ENCODE results near the gene PGLYRP3. TPM values are rescaled to one million over a fixed set of nuclear protein-coding genes. Genes with fewer than 3 reads are reported as not detected.
"Not testable (repeated sequence)": the region's sequence is repeated elsewhere in the genome, so short reads cannot be mapped to it uniquely, and the experiment has no call there.

Gene PGLYRP3
- total RNA-seq, 2 donors from 2014 or later = not detected

GRCh38 chr1:153349363-153350320 lies 36.9 kb upstream of the PGLYRP3 start:
- Histone ChIP-seq H3K4me3 (no peak overlapping the region), H3K4me1 (no peaks in the 10 kb centered on the region), H3K27me3 (no peaks in the 10 kb centered on the region), H3K27ac (no peak overlapping the region), H3K36me3 (no peaks in the 10 kb centered on the region), H3K9me3 (no peaks in the 10 kb centered on the region)
- DNase-seq (ENCODE audit: low spot score) = peak; percentile 32
- TF ChIP-seq CTCF (IDR thresholded peaks at IDR 0.05) = no peak

- TF ChIP-seq CTCF (IDR thresholded peaks at IDR 0.05) = no peak
- no peak within 1 kb of the TSS for H3K4me3 ChIP-seq
- no peaks in the 10 kb centered on the region for H3K27me3 ChIP-seq
- no peak for DNase-seq (ENCODE audit: low spot score)
- no peak within 1 kb of the TSS for H3K27ac ChIP-seq
- H3K36me3 ChIP-seq = no peaks in the 10 kb centered on the region
- no peaks in the 10 kb centered on the region for H3K9me3 ChIP-seq
- no peaks in the 10 kb centered on the region for H3K4me1 ChIP-seq
Measured at GRCh38 chr1:153348511-153349362, 36.0 kb upstream of the PGLYRP3 start, which contains the start of gene PGLYRP4. Gene PGLYRP4, minus strand, starts transcription at chr1:153348841. Its CDS starts 909 bp downstream, at chr1:153347932.

GRCh38 chr1:153347856-153348255 lies 35.1 kb upstream of the PGLYRP3 start:
- Histone ChIP-seq H3K36me3 (no peaks in the 10 kb centered on the region), H3K9me3 (no peaks in the 10 kb centered on the region), H3K4me1 (no peaks in the 10 kb centered on the region), H3K27ac (no peak overlapping the region), H3K27me3 (no peaks in the 10 kb centered on the region), H3K4me3 (no peak overlapping the region)
- DNase-seq (ENCODE audit: low spot score) = no peak
- no peak for TF ChIP-seq CTCF (IDR thresholded peaks at IDR 0.05)

GRCh38 chr1:153347049-153347448 lies 34.3 kb upstream of the PGLYRP3 start:
- not testable (repeated sequence) for H3K4me3 ChIP-seq, H3K27ac ChIP-seq
- DNase-seq (ENCODE audit: low spot score) = peak; percentile 16

GRCh38 chr1:153346077-153346723 lies 33.4 kb upstream of the PGLYRP3 start:
- DNase-seq (ENCODE audit: low spot score) = no peak
- Histone ChIP-seq H3K4me3 (no peak overlapping the region), H3K27ac (no peak overlapping the region), H3K27me3 (no peaks in the 10 kb centered on the region), H3K36me3 (no peaks in the 10 kb centered on the region), H3K9me3 (no peaks in the 10 kb centered on the region), H3K4me1 (no peaks in the 10 kb centered on the region)
- no peak for TF ChIP-seq CTCF (IDR thresholded peaks at IDR 0.05)

More at GRCh38 chr1:153347049-153347448, 34.3 kb upstream of the PGLYRP3 start:
- H3K4me1 ChIP-seq, H3K9me3 ChIP-seq, H3K36me3 ChIP-seq, H3K27me3 ChIP-seq: not testable (repeated sequence)

All from right atrium auricular region (tissue), 2 donors.